Osteoblast (primary cell): ENCODE results near the gene ZIC5. TPM values are rescaled to one million over a fixed set of nuclear protein-coding genes. Genes with fewer than 3 reads are reported as not detected.
A peak's percentile ranks its signal among the peaks of the same experiment; 100 is the strongest.

Source experiments
- DNase-seq: peaks from one replicate; pipeline ENCODE4 v3.0.0; 2011; ENCODE audit warnings: low spot score, mixed read lengths; ENCODE audit not compliant: insufficient read length; ENCODE audit errors: missing footprints
- H2AFZ ChIP-seq: 2 replicates; pipeline ENCODE4 v1.6.0; 2011; ENCODE audit warnings: mild to moderate bottlenecking, low read length
- H3K27ac ChIP-seq: 2 replicates; pipeline ENCODE4 v1.5.1; 2011; ENCODE audit warnings: mild to moderate bottlenecking, low read depth, low read length, moderate library complexity
- H3K27me3 ChIP-seq: 2 replicates; pipeline ENCODE4 v1.6.0; 2012; ENCODE audit warnings: mild to moderate bottlenecking, control low read depth, inconsistent platforms, low read length, moderate library complexity; ENCODE audit not compliant: insufficient read depth
- H3K36me3 ChIP-seq: 2 replicates; pipeline ENCODE4 v1.5.1; 2011; ENCODE audit warnings: mild to moderate bottlenecking, low read length, control low read depth, moderate library complexity; ENCODE audit not compliant: insufficient read depth
- H3K4me1 ChIP-seq: 2 replicates; pipeline ENCODE4 v1.5.1; 2011; ENCODE audit warnings: mild to moderate bottlenecking, low read length, control low read depth, moderate library complexity; ENCODE audit not compliant: insufficient read depth
- H3K4me2 ChIP-seq: 2 replicates; pipeline ENCODE4 v1.6.0; 2011; ENCODE audit warnings: mild to moderate bottlenecking, low read length; ENCODE audit not compliant: insufficient read depth
- H3K4me3 ChIP-seq: fragments of 200-600 bp; sonication (generic); 3 replicates; pipeline ENCODE4 v1.5.1; 2012; ENCODE audit warnings: mild to moderate bottlenecking, low read length, inconsistent platforms; ENCODE audit not compliant: insufficient read depth
- H3K79me2 ChIP-seq: 2 replicates; pipeline ENCODE4 v1.6.0; 2012; ENCODE audit warnings: mild to moderate bottlenecking, low read length, control low read depth, inconsistent platforms; ENCODE audit not compliant: insufficient read depth
- H3K9me3 ChIP-seq: 2 replicates; pipeline ENCODE4 v1.5.1; 2011; ENCODE audit warnings: low read depth, low read length, control low read depth
- H4K20me1 ChIP-seq: 2 replicates; pipeline ENCODE4 v1.6.0; 2012; ENCODE audit warnings: mild to moderate bottlenecking, low read length, control low read depth; ENCODE audit not compliant: insufficient read depth
- CTCF ChIP-seq: IDR thresholded peaks from 2 replicates; pipeline ENCODE4 v1.5.1; 2011; ENCODE audit warnings: mild to moderate bottlenecking, low read depth, low read length, moderate library complexity; ENCODE audit errors: extremely low read depth
- total RNA-seq: library from RNA; depleted of rRNA; stranded (reverse); fragments of >200 nt; gene quantifications from 2 replicates; pipeline ENCODE4 v1.2.3, GENCODE V29; 2012

The ZIC5 gene
- total RNA-seq, 1 donor, result not detected

DNA sequence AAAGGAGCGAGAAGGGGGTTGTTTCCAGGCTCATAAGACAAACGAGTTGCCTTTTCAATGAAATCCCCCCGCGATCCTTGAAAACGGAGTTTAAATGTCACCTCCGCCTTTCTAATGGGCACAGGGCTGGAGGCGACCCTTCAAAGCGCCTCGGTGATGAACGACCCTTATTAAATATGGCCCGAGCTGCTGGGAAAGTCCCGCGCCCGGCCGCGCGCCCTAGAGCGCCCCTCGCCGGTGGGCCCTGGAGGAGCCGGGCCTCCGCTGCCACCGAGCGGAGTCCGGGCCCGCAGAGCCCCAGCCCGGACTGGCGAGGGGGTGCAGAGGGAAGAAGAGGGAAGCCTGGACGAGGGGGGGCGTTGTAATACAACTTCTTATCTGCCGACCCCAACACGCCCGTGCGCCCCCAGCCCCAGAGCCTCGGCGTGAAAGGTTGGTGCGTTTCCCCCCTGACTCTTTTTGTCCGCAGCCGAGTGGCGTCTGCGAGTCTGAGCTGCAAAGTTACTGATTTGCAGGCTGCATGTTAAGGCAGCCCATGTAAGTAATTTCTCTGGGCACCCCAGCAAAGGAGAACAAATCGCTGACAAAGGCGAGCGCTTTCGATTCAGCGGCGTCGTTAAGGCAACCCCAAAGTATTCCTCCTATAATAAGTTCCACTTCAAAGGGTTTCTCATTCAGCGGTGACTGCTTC, 11.9 kb downstream of the ZIC5 start:
- Histone ChIP-seq H3K27me3 (peaks cover 94% of the 10 kb centered on the region), H3K4me2 (peak overlapping the region; percentile 72), H4K20me1 (no peaks in the 10 kb centered on the region), H3K36me3 (no peaks in the 10 kb centered on the region), H3K4me3 (peak overlapping the region; percentile 47), H2AFZ (peak overlapping the region; percentile 29), H3K27ac (no peak overlapping the region), H3K79me2 (no peaks in the 10 kb centered on the region), H3K4me1 (peaks cover 5% of the 10 kb centered on the region), H3K9me3 (no peaks in the 10 kb centered on the region)
- DNase-seq, result peak; percentile 83
- TF ChIP-seq CTCF, result no peak

- no peak for TF ChIP-seq CTCF
- no peak overlapping the region for H2AFZ ChIP-seq
- H4K20me1 ChIP-seq, result no peaks in the 10 kb centered on the region
- DNase-seq, result peak; percentile 82
- no peaks in the 10 kb centered on the region for H3K79me2 ChIP-seq
- H3K27me3 ChIP-seq, result peaks cover 96% of the 10 kb centered on the region
- no peak overlapping the region for H3K4me2 ChIP-seq
- H3K36me3 ChIP-seq, result no peaks in the 10 kb centered on the region
- H3K4me1 ChIP-seq, result peaks cover 5% of the 10 kb centered on the region
- H3K9me3 ChIP-seq, result no peaks in the 10 kb centered on the region
- no peak overlapping the region for H3K27ac ChIP-seq
- H3K4me3 ChIP-seq, result no peak overlapping the region
Observed at GRCh38 chr13:99959127-99959539, 12.4 kb downstream of the ZIC5 start.

DNA sequence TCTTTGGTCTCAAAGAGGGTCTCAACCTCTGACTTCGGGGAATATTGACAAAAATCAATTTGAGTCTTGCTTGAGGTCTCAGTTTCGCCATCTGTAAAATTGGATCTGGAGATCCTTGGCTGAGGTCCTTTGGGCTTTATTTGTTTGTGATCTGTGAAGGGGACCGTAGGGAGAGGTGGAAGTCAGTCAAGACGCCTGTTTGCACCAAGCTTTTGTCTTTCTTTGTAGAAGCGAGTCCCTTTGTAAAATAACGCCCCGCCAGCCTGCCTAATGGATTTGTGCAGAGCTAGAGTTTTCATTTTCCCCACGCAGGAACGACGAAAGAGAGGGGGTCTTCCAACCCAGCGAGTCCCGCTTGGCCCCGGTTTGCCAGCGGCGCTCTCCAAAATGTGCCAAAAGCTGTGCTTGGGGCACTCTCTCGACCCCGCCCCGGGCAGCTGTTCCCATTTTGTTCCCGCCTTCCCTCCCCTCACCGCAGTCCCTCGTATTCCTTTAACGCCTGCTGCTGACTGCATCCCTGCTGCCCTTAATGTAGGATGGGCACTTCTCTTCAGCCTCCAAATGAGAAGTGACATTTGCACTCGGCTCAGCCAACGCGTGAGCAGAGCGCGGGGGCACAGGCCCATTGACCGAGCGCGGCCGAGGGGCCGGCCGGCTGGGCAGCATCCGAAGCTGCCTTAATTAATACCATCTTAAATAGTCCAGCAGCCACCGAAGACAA, 13.0 kb downstream of the ZIC5 start:
- no peak for TF ChIP-seq CTCF
- no peak overlapping the region for H2AFZ ChIP-seq
- no peak overlapping the region for H3K27ac ChIP-seq

More for the DNA sequence above, 13.0 kb downstream of the ZIC5 start:
- Histone ChIP-seq H4K20me1 (no peaks in the 10 kb centered on the region), H3K79me2 (no peaks in the 10 kb centered on the region), H3K4me3 (no peak overlapping the region), H3K36me3 (no peaks in the 10 kb centered on the region), H3K27me3 (peaks cover 96% of the 10 kb centered on the region), H3K9me3 (no peaks in the 10 kb centered on the region), H3K4me1 (peaks cover 5% of the 10 kb centered on the region), H3K4me2 (no peak overlapping the region)
- DNase-seq, result no peak
